Activated T-cell treated with anti-CD3 and anti-CD28 coated beads, Interleukin-2, amount 50 U/mL, for 24 hours (primary cell): ENCODE results near the gene RARRES1.
"Not testable (repeated sequence)": the region's sequence is repeated elsewhere in the genome, so short reads cannot be mapped to it uniquely, and the experiment has no call there.

ENCODE experiments used
- DNase-seq: peaks from one replicate; pipeline ENCODE4 v3.0.0-alpha.2; 2020
- H3K27ac Mint-ChIP-seq: 2 replicates; pipeline ENCODE4 v1.8.0; 2020; ENCODE audit warnings: mild to moderate bottlenecking, mixed read lengths
- H3K27me3 Mint-ChIP-seq: 2 replicates; pipeline ENCODE4 v1.8.0; 2020; ENCODE audit warnings: mixed read lengths
- H3K36me3 Mint-ChIP-seq: 2 replicates; pipeline ENCODE4 v1.8.0; 2020; ENCODE audit warnings: low read depth, mixed read lengths
- H3K4me1 Mint-ChIP-seq: 2 replicates; pipeline ENCODE4 v1.8.0; 2020; ENCODE audit warnings: low read depth, mixed read lengths
- H3K4me3 Mint-ChIP-seq: 2 replicates; pipeline ENCODE4 v1.8.0; 2020; ENCODE audit warnings: mild to moderate bottlenecking, moderate library complexity, mixed read lengths
- H3K9me3 Mint-ChIP-seq: 2 replicates; pipeline ENCODE4 v1.8.0; 2020; ENCODE audit warnings: mixed read lengths

RARRES1 gene

DNA sequence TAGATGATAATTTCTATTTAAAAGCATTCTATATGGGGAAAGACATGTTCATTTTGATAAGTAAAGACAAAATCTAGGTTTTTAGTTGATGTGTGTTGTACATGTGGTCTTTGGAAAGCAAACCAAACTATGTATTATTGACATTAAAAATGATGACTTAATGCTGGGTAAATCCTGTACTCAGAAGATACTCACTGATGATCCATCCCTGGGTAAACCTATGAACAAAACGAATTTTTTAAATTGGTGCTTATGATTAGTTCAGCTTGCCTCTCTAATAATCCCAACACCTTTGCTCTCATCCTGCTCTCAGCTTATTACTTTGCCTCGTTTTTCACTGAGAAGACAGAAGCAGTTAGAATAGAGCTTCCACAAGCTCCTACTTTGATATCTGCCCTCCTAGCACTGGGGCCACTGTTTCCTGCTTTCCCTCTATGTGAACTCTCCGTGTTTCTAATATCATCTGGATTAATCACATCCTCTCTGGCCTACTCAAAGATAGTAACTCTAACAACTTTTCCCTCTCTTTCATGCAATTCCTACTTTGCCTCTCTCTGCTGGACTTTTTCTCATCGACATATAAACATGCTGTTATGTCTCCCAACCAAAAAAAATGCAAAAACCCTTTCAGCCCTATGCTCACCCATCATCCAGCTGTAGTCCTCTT, 29.3 kb downstream of the RARRES1 start:
- H3K27ac Mint-ChIP-seq = no peak overlapping the region
- no peak overlapping the region for H3K4me3 Mint-ChIP-seq
- peaks cover 85% of the 10 kb centered on the region for H3K36me3 Mint-ChIP-seq
- H3K4me1 Mint-ChIP-seq = peaks cover 7% of the 10 kb centered on the region
- no peaks in the 10 kb centered on the region for H3K9me3 Mint-ChIP-seq
- H3K27me3 Mint-ChIP-seq = no peaks in the 10 kb centered on the region
- no peak for DNase-seq

DNA sequence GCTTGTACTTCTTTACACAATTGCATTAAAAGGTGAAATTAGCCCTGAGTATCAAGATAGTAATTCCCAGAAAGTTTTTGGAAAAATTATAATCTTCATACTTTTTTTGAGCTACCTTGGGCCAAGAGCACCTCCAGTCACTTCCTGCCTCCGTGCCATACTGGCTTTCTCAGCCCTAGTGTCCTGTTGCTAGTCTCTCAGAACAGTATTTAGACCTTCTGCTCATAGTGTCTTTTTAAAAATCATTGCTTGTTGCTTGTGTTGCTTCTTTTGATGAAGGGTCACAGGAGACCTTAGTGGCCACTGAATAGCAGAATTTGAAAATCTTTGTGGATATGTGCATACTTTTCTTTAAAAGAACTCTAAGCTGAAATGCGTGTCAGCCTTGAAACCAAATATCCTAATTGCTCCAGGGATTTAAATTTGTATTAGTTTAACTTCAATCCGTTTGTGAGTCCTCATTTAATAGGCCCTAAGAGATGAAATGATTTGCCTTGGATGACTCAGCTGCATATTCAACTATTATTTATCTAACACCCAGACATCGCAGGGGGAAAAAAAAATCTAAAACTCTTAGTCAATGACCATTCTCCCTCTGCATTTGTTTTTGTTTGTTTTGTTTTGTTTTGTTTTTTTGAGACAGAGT, 30.7 kb downstream of the RARRES1 start:
- no peak overlapping the region for H3K4me3 Mint-ChIP-seq
- peaks cover 7% of the 10 kb centered on the region for H3K4me1 Mint-ChIP-seq
- peaks cover 83% of the 10 kb centered on the region for H3K36me3 Mint-ChIP-seq
- H3K27me3 Mint-ChIP-seq = no peaks in the 10 kb centered on the region
- no peaks in the 10 kb centered on the region for H3K9me3 Mint-ChIP-seq
- DNase-seq = no peak
- no peak overlapping the region for H3K27ac Mint-ChIP-seq

DNA sequence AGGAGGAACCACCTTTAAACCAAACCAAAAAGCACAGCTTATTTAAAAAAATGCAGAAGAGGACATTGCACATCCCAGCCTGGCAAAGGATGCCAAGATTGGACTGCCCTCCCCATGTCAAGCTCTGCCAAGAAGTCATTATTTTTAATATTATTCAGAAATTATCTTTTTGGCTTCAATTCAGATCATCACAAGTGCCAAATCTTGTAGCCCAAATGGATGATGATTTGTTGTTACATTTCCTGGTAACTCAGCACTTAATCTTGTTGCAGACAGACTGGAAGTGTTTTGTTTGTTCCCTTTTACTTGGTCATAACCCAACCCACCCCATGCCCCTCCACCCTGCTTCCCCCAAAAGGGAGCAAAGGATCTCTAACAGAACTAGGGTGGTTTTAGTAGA, 31.7 kb downstream of the RARRES1 start:
- peaks cover 78% of the 10 kb centered on the region for H3K36me3 Mint-ChIP-seq
- no peaks in the 10 kb centered on the region for H3K9me3 Mint-ChIP-seq
- no peak for DNase-seq
- H3K4me3 Mint-ChIP-seq = no peak overlapping the region
- H3K27me3 Mint-ChIP-seq = no peaks in the 10 kb centered on the region
- peaks cover 7% of the 10 kb centered on the region for H3K4me1 Mint-ChIP-seq
- H3K27ac Mint-ChIP-seq = no peak overlapping the region

DNA sequence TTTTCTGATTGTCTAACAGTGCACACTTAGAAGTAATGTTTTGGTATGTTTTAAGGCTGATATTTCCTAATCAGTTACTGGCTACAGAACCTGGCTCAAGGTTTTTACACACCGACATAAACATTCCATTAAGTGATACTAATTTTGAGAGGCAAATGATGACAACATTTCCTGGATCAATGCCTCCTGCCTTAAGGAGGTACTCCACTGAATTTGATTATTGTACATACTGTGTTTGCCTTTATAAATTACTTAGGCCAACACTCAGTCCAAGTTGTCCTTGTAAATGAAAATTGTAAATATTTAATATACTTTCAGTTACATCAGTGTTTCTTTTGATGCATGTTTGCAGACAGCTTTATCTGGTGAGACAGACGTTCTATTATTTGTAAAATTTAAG, 35.6 kb downstream of the RARRES1 start:
- no peak overlapping the region for H3K4me3 Mint-ChIP-seq
- H3K27me3 Mint-ChIP-seq = no peaks in the 10 kb centered on the region
- H3K36me3 Mint-ChIP-seq = peaks cover 78% of the 10 kb centered on the region
- no peak overlapping the region for H3K27ac Mint-ChIP-seq
- no peak for DNase-seq
- no peaks in the 10 kb centered on the region for H3K9me3 Mint-ChIP-seq
- peaks cover 2% of the 10 kb centered on the region for H3K4me1 Mint-ChIP-seq

DNA sequence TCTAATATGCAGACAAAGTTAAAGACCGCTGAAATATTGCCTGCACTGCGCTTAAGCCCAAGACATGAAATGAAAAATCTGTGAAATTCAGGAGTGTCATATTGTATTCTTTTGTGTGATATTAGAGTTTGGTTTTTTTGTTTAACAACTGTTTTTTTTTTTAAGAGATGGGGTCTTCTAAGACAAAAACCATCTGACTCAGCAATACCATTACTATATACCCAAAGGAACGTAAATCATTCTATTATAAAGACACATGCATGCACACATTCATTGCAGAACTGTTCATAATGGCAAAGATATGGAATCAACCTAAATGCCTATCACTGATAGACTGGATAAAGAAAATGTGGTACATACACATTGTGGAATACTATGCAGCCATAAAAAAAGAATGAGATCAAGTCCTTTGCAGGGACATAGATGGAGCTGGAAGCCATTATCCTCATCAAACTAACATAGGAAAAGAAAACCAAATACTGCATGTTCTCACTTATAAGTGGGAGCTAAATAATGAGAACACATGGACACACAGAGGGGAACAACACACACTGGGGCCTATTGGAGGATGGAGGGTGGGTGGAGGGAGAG, 38.3 kb downstream of the RARRES1 start:
- peaks cover 86% of the 10 kb centered on the region for H3K36me3 Mint-ChIP-seq
- DNase-seq, H3K27me3 Mint-ChIP-seq, H3K4me3 Mint-ChIP-seq, H3K4me1 Mint-ChIP-seq, H3K9me3 Mint-ChIP-seq, H3K27ac Mint-ChIP-seq: not testable (repeated sequence)

DNA sequence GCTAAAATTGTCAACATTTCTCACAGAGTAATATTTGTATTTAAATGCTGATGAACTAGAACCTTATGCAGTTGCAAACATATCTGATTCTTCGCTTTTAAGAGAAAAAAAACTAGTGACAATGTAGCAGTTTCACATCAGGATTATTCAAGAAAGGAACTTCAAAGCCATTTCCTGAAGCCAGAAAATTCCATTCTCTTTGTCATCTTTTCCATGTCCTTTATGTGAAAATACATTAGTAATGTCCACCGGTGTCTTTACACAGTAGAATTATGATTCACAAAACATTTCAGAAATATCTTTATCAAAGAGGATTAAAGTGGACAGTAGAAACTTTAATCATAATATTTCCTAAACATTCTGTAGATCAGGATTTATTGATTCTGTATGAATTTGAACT, 47.1 kb downstream of the RARRES1 start:
- Mint-ChIP-seq H3K27me3 (no peaks in the 10 kb centered on the region), H3K27ac (no peak overlapping the region), H3K4me3 (no peak overlapping the region), H3K36me3 (peaks cover 73% of the 10 kb centered on the region), H3K4me1 (peaks cover 9% of the 10 kb centered on the region), H3K9me3 (no peaks in the 10 kb centered on the region)
- no peak for DNase-seq

DNA sequence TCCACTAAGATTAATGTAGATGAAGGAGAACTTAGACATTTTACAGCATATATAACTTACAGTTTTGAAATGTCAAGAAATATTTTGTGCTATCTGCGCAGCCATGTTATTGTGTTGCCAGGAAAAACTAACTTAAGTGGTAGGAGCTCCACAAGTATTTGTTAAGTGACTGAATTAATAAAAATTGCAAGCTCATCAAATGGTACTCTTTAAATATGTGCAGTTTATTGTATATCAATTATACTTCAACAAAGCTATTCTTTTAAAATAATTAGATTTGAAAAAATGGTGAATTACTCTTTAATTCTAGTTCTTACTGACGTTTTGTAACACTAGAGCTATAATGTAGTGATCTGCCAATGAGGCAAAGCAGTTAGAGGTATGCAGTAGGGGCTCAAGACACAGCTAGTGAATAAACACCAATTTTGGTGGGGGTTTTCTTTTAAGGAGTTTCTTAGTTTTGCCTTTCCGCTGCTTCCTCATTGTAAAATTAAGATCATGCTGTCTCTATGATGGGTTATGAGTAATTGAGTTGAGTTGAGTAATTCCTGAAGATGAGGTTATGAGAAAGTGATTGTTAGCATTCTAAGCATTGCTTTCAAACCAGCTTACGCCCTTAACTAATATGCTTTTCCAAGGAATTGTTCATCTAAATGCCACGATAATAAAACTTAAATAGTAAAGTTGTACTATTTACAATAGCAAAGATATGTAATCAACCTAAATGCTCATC, 48.9 kb downstream of the RARRES1 start:
- Mint-ChIP-seq H3K4me1 (peaks cover 12% of the 10 kb centered on the region), H3K9me3 (no peaks in the 10 kb centered on the region), H3K4me3 (no peak overlapping the region), H3K27ac (no peak overlapping the region), H3K36me3 (peaks cover 75% of the 10 kb centered on the region), H3K27me3 (no peaks in the 10 kb centered on the region)
- DNase-seq = no peak

DNA sequence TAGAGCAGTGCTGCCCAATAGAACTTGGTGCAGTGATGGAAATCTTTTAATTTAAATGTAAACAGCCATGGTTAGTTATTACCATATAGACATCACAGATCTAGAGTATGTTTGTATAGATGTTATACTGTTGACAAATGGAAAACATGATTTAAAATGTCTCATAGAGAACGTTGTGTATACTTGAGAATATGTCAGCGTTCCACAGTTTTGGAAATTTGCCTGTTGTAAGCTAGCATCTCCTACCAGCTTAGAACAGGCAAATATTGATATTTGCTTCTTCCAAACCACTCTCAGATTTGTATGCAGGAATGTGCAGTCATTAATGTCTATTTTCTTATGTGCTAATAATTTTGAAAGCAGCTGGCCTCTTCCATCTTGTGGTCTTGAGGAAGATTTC, 51.4 kb downstream of the RARRES1 start:
- H3K27me3 Mint-ChIP-seq = no peaks in the 10 kb centered on the region
- no peak overlapping the region for H3K27ac Mint-ChIP-seq
- H3K9me3 Mint-ChIP-seq = no peaks in the 10 kb centered on the region
- no peak overlapping the region for H3K4me3 Mint-ChIP-seq
- H3K36me3 Mint-ChIP-seq = peaks cover 86% of the 10 kb centered on the region
- peaks cover 14% of the 10 kb centered on the region for H3K4me1 Mint-ChIP-seq
- DNase-seq = no peak

DNA sequence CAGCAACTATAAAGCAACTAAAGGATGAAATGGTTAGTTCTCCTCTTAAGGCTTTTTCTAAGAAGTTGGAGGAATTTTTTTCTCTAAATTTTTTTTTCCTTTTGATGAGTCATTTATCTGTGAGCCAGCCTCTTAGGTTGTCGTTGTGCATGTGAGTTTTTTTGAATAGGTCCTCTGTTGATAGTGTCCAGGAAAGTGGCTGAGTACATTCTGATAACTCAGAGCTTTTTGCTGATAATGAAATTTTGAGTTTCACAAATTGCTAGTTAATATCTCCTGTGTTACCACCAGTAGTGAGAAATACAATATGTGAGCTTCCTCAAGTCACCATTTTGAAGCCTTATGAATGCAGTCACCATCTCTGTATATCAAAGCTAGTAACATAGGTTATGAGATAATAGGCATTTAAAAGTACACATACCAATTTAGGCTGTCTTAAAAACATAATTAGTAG, 52.7 kb downstream of the RARRES1 start:
- H3K27me3 Mint-ChIP-seq = no peaks in the 10 kb centered on the region
- no peak for DNase-seq
- no peak overlapping the region for H3K4me3 Mint-ChIP-seq
- no peaks in the 10 kb centered on the region for H3K9me3 Mint-ChIP-seq
- no peak overlapping the region for H3K27ac Mint-ChIP-seq
- H3K4me1 Mint-ChIP-seq = peaks cover 11% of the 10 kb centered on the region
- H3K36me3 Mint-ChIP-seq = peaks cover 78% of the 10 kb centered on the region

DNA sequence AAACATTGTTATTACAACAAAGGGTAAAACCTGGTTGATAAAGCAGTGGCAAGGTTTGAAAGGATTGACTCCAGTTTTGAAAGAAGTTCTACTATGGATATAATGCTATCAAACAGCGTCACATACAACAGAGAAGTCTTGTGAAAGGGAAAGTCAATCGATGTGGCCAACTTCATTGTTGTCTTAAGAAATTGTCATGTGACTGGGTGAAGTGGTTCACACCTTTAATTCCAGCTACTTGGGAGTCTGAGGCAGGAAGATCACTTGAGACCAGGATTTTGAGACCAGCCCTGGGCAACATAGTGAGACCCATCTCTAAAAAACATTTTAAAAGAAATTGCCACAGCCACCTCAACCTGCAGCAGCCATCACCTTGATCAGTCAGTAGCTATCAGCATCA, 53.6 kb downstream of the RARRES1 start:
- Mint-ChIP-seq H3K4me3 (no peak overlapping the region), H3K27me3 (no peaks in the 10 kb centered on the region), H3K4me1 (peaks cover 10% of the 10 kb centered on the region), H3K36me3 (peaks cover 79% of the 10 kb centered on the region), H3K27ac (no peak overlapping the region), H3K9me3 (no peaks in the 10 kb centered on the region)
- DNase-seq = no peak

DNA sequence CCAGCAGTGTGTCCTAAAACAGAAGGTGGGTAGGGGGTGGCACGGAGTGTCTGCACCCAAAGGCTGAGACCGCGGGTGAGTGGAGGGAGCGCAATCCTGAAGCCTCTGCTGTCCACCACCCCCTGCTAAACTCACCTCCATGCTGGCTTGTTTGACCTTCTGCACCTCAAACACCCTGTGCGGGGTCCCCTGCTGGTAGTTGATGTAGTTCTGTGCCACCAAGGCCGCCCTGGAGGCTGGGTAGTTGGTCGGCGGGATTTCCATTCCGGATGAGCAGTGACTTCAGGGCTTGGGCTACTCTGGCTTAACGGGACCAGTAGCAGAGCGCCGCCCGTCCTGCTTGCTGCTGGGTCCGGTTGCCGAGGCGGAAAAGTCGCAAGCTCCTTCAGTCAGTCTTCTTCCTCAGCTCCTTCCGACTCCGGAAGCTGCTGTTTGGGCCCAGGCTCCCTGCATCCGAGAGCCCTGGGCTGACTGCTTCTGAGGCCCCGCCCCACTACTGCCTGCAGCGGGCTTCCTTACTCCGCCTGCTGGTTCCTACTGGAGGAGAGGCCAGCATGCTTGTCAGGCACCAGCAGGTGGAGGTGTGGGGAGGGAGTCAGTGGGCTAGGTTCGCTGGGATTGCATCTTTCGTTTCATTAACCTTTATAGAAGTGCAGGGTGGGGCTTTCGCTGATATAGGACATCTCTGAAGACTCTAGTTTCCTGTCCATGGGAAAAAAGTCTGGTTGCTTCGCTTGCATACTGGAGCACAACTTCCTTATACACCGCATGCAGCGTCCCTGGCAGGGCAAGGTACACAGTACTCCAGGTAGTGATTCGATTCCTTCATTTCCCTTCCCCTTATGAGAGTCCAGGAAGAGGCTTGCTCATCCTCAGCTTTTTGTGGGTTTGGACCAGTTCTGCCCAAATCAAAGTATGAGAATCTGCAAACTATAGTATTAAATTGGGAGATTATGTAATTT, 59.8 kb downstream of the RARRES1 start, which contains the start of gene LXN:
LXN (minus strand) TSS at position 434 of the 962 bp plus-strand sequence; CDS start at position 264, 170 bp downstream.
- H3K36me3 Mint-ChIP-seq = peaks cover 77% of the 10 kb centered on the region
- peaks cover 30% of the 10 kb centered on the region for H3K4me1 Mint-ChIP-seq
- H3K4me3 Mint-ChIP-seq = peak within 1 kb of the TSS; percentile 89
- DNase-seq = peak; percentile 78
- H3K27me3 Mint-ChIP-seq = no peaks in the 10 kb centered on the region
- H3K27ac Mint-ChIP-seq = peak within 1 kb of the TSS; percentile 92
- H3K9me3 Mint-ChIP-seq = no peaks in the 10 kb centered on the region

DNA sequence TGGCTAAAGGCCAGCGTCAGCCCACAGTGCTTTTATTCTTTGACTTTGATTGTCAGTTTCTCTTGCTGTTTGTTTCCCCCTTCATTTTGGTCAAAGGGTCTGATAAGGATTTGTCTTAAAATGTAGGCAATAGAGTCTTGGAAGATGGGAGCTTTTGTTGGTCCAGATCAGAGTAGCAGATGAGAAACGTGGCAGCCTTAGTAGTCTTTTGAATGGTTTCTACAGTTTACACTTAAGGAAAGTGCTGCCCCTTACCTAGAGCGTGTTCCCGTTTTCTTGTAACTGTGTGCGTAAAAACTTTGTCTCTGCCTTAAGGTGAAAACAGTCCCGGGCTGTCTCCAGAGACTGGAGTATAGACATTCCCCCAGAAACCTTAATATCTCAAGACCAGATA, 60.4 kb downstream of the RARRES1 start:
- Mint-ChIP-seq H3K27me3 (no peaks in the 10 kb centered on the region), H3K27ac (peak overlapping the region; percentile 92), H3K36me3 (peaks cover 77% of the 10 kb centered on the region), H3K4me3 (peak overlapping the region; percentile 89), H3K9me3 (no peaks in the 10 kb centered on the region), H3K4me1 (peaks cover 30% of the 10 kb centered on the region)
- DNase-seq = no peak

DNA sequence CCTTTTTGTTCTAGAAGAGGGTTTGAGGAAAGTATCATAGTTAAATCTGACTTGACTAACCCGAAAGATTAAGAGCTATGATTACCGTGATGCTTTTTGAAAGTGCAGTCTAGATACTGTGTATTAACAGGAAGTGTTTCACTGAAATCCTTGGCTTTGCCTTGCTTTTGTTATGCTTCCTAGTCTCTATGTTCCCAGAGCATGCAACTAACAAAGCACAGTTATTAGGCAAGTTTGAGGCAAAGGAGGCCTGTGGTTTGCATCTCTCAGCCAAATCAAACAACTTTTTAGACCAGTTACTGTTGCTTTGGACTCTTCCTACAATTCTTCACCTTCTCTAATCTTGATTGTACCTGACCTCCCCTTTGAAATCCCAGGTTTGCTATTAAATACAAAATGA, 63.8 kb downstream of the RARRES1 start:
- Mint-ChIP-seq H3K36me3 (peaks cover 90% of the 10 kb centered on the region), H3K4me3 (no peak overlapping the region), H3K4me1 (peaks cover 34% of the 10 kb centered on the region), H3K9me3 (no peaks in the 10 kb centered on the region), H3K27ac (no peak overlapping the region), H3K27me3 (no peaks in the 10 kb centered on the region)
- no peak for DNase-seq

DNA sequence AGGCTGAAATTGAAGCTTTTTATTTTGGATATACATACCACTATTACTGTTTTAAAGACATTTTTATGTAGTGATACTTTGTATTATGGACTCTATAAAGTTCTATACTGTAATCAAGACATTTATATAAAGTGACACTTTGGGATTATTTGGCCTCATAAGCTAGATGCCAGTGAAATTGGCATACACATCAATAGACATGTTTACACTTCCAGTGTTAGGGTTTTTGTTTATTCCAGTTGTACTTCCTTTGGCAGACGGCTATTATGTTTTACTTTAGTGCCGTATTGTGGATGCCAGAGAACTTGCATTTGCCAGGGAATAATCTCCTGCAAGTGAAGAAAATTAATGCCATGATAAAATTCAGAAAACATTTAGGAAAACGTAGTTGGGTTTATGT, 65.8 kb downstream of the RARRES1 start:
- H3K4me3 Mint-ChIP-seq = no peak overlapping the region
- peaks cover 90% of the 10 kb centered on the region for H3K36me3 Mint-ChIP-seq
- no peaks in the 10 kb centered on the region for H3K27me3 Mint-ChIP-seq
- no peaks in the 10 kb centered on the region for H3K9me3 Mint-ChIP-seq
- no peak for DNase-seq
- no peak overlapping the region for H3K27ac Mint-ChIP-seq
- peaks cover 18% of the 10 kb centered on the region for H3K4me1 Mint-ChIP-seq
